CD4-positive, alpha-beta T cell treated with Interleukin-21 for 1 hour (primary cell): ENCODE results near the gene MVP.
"Not testable (repeated sequence)": the region's sequence is repeated elsewhere in the genome, so short reads cannot be mapped to it uniquely, and the experiment has no call there.

ENCODE experiments used
- DNase-seq: peaks from one replicate; pipeline ENCODE4 v3.0.0-alpha.2; 2020

MVP gene

GRCh38 chr16:29820271-29820701 lies at the start of gene MVP:
TSS of gene MVP (plus strand) at chr16:29820462. CDS start at chr16:29830550, 10,088 bp downstream.
- peak; percentile 81 for DNase-seq

GRCh38 chr16:29772330-29772729 lies 47.9 kb upstream of the MVP start:
- not testable (repeated sequence) for DNase-seq

GRCh38 chr16:29774730-29775129 lies 45.5 kb upstream of the MVP start:
- no peak for DNase-seq

GRCh38 chr16:29775742-29776408 lies 44.4 kb upstream of the MVP start:
- DNase-seq: no peak

- DNase-seq: no peak
Measured at GRCh38 chr16:29777576-29778350, 42.5 kb upstream of the MVP start, which contains the start of gene ZG16. TSS of gene ZG16 (plus strand) at chr16:29778256. CDS start at chr16:29779267, 1,011 bp downstream.

GRCh38 chr16:29779474-29779873 lies 40.8 kb upstream of the MVP start:
- DNase-seq: no peak

- DNase-seq: not testable (repeated sequence)
Measured at GRCh38 chr16:29783094-29783953, 36.9 kb upstream of the MVP start.

- peak; percentile 28 for DNase-seq
Measured at GRCh38 chr16:29784157-29784556, 36.1 kb upstream of the MVP start.

- DNase-seq: peak; percentile 81
Measured at GRCh38 chr16:29784901-29785500, 35.3 kb upstream of the MVP start.

GRCh38 chr16:29787155-29787554 lies 33.1 kb upstream of the MVP start:
- DNase-seq: not testable (repeated sequence)

GRCh38 chr16:29789775-29790182 lies 30.5 kb upstream of the MVP start:
- no peak for DNase-seq

- peak; percentile 100 for DNase-seq
Measured at GRCh38 chr16:29790183-29790948, 29.9 kb upstream of the MVP start, which contains the start of gene KIF22. TSS of gene KIF22 (plus strand) at chr16:29790751. CDS start at chr16:29790760, 9 bp downstream.

- DNase-seq: peak; percentile 24
Measured at GRCh38 chr16:29790949-29791844, 29.1 kb upstream of the MVP start.

- peak; percentile 29 for DNase-seq
Measured at GRCh38 chr16:29791845-29792807, 28.1 kb upstream of the MVP start.

GRCh38 chr16:29793153-29793552 lies 27.1 kb upstream of the MVP start:
- not testable (repeated sequence) for DNase-seq

- no peak for DNase-seq
Measured at GRCh38 chr16:29794231-29794710, 26.0 kb upstream of the MVP start.

- no peak for DNase-seq
Measured at GRCh38 chr16:29802416-29802935, 17.8 kb upstream of the MVP start.

- no peak for DNase-seq
Measured at GRCh38 chr16:29804020-29804419, 16.2 kb upstream of the MVP start.
